H1 (cell line): ENCODE results near the gene TPRG1L.
"Not testable (repeated sequence)": the region's sequence is repeated elsewhere in the genome, so short reads cannot be mapped to it uniquely, and the experiment has no call there.

Experiments
- CREB1 ChIP-seq: IDR thresholded peaks from 2 replicates; pipeline ENCODE4 v1.6.1; 2012; ENCODE audit warnings: inconsistent platforms
- EP300 ChIP-seq, 2 experiments: IDR thresholded peaks; 1 replicate in 1 of 2; 2 replicates in 1 of 2; pipeline ENCODE4 v1.6.1; 2011 to 2012; ENCODE audit warnings: low read depth in 2 of 2, low read length in 2 of 2, mild to moderate bottlenecking in 2 of 2, borderline replicate concordance in 1 of 2, inconsistent platforms in 1 of 2, moderate library complexity in 1 of 2
- EZH2 ChIP-seq: fragments of 200-600 bp; sonication (generic); IDR thresholded peaks from 2 replicates; pipeline ENCODE4 v1.7.1; 2012; ENCODE audit warnings: low read depth, mild to moderate bottlenecking, moderate library complexity, low read length, inconsistent platforms; ENCODE audit not compliant: severe bottlenecking
- FOSL1 ChIP-seq: IDR thresholded peaks from 2 replicates; pipeline ENCODE4 v1.6.1; 2011; ENCODE audit warnings: mild to moderate bottlenecking, low read depth, low read length, moderate library complexity; ENCODE audit not compliant: insufficient read depth
- KDM1A ChIP-seq: fragments of 200-600, 300-600 bp; sonication (generic); IDR thresholded peaks from 2 replicates; pipeline ENCODE4 v1.7.1; 2016; ENCODE audit warnings: mild to moderate bottlenecking, low read length, borderline replicate concordance
- PHF8 ChIP-seq: fragments of 200-600 bp; sonication (generic); conservative IDR thresholded peaks from 2 replicates; pipeline ENCODE4 v1.7.1; 2012; ENCODE audit warnings: low read depth, mild to moderate bottlenecking, inconsistent platforms, low read length, moderate library complexity
- POLR2A ChIP-seq, 2 experiments: IDR thresholded peaks; 1 replicate in 1 of 2; 2 replicates in 1 of 2; pipeline ENCODE4 v1.6.1; 2011; ENCODE audit warnings: low read depth in 2 of 2, low read length in 2 of 2, mild to moderate bottlenecking in 2 of 2; ENCODE audit errors: control extremely low read depth in 1 of 2
- POLR2AphosphoS5 ChIP-seq: IDR thresholded peaks from 2 replicates; pipeline ENCODE4 v1.6.1; 2011; ENCODE audit warnings: low read depth, low read length
- RFX5 ChIP-seq: IDR thresholded peaks from 2 replicates; pipeline ENCODE4 v1.6.1; 2011; ENCODE audit warnings: low read depth, low read length, improper control_type of control experiment, borderline replicate concordance
- SP1 ChIP-seq: IDR thresholded peaks from 2 replicates; pipeline ENCODE4 v1.6.1; 2011; ENCODE audit warnings: low read depth, low read length
- SP4 ChIP-seq: IDR thresholded peaks from 2 replicates; pipeline ENCODE4 v1.6.1; 2012; ENCODE audit warnings: low read length, inconsistent platforms
- USF2 ChIP-seq: IDR thresholded peaks from 2 replicates; pipeline ENCODE4 v1.6.1; 2011; ENCODE audit warnings: low read length, improper control_type of control experiment
- TF ChIP-seq, protein P1 (sequence below), 3 experiments: IDR thresholded peaks; 1 replicate in 2 of 3; 2 replicates in 1 of 3; pipeline versions ENCODE4 v1.5.1 to v1.6.1; 2011; ENCODE audit warnings: low read length in 3 of 3, mild to moderate bottlenecking in 3 of 3, inconsistent platforms in 2 of 3, low read depth in 1 of 3, moderate library complexity in 1 of 3; ENCODE audit not compliant: insufficient read depth in 1 of 3; ENCODE audit errors: control extremely low read depth in 1 of 3

DNA sequence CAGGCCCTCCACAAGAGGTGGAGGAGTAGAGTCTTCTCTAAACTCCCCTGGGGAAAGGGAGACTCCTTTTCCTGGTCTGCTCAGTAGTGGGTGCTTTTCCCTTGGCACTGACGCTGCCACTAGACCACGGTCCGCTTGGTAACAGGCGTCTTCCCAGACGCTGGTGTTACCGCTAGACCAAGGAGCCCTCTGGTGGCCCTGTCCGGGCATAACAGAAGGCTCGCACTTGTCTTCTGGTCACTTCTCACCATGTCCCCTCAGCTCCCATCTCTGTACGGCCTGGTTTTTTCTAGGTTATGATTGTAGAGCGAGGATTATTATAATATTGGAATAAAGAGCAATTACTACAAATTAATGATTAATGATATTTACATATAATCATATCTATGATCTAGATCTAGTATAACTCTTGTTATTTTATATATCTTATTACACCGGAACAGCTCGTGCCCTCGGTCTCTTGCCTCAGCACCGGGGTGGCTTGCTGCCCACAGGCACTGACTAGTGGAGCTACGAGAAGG, 3.6 kb upstream of the TPRG1L start:
- TF ChIP-seq EP300 (IDR thresholded peaks at IDR 0.05; ENCODE audit: borderline replicate concordance in 1 of 2, low read depth in 2 of 2, low read length in 2 of 2); POLR2A (IDR thresholded peaks at IDR 0.05; ENCODE audit: control extremely low read depth in 1 of 2, low read depth in 2 of 2, low read length in 2 of 2); KDM1A; SP4; FOSL1; RFX5; POLR2AphosphoS5; PHF8; CREB1; USF2; EZH2; SP1: not testable (repeated sequence)
- TF ChIP-seq, protein P1, sequence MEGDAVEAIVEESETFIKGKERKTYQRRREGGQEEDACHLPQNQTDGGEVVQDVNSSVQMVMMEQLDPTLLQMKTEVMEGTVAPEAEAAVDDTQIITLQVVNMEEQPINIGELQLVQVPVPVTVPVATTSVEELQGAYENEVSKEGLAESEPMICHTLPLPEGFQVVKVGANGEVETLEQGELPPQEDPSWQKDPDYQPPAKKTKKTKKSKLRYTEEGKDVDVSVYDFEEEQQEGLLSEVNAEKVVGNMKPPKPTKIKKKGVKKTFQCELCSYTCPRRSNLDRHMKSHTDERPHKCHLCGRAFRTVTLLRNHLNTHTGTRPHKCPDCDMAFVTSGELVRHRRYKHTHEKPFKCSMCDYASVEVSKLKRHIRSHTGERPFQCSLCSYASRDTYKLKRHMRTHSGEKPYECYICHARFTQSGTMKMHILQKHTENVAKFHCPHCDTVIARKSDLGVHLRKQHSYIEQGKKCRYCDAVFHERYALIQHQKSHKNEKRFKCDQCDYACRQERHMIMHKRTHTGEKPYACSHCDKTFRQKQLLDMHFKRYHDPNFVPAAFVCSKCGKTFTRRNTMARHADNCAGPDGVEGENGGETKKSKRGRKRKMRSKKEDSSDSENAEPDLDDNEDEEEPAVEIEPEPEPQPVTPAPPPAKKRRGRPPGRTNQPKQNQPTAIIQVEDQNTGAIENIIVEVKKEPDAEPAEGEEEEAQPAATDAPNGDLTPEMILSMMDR (IDR thresholded peaks at IDR 0.05; ENCODE audit: control extremely low read depth in 1 of 3, insufficient read depth in 1 of 3, low read depth in 1 of 3, low read length in 3 of 3): peak in 2 of 3 experiments; percentile 48 to 51; a peak in 3 of 4 replicates
